SK-N-SH (cell line): ENCODE data around the gene ADCY1. TPM values are rescaled to one million over a fixed set of nuclear protein-coding genes. Genes with fewer than 3 reads are reported as not detected.

Experiments used
- CTCF ChIA-PET: fragments of 300-600, 350-600 bp; formaldehyde crosslinking; extraction: SDS; loops from one replicate; lab custom pipeline; 2021; lab: Yijun Ruan, JAX
- POLR2A ChIA-PET: fragments of 350-600 bp; sonication (Branson Sonifier 250); formaldehyde crosslinking; extraction: SDS; loops from one replicate; lab custom pipeline; 2020; ENCODE audit warnings: antibody characterized with exemption, inconsistent platforms; lab: Yijun Ruan, JAX
- DNase-seq: peaks from one replicate; pipeline ENCODE4 v3.0.0; 2012
- H2AFZ ChIP-seq: fragments of 200-600 bp; sonication (generic); 2 replicates; pipeline ENCODE4 v1.8.1; 2016; ENCODE audit warnings: antibody characterized with exemption, mild to moderate bottlenecking, low read depth
- H3F3A ChIP-seq: fragments of 200-600 bp; sonication (generic); replicated peaks from 2 replicates; pipeline ENCODE3; 2016; ENCODE audit warnings: antibody characterized with exemption, mild to moderate bottlenecking; ENCODE audit not compliant: insufficient read depth
- H3K27ac ChIP-seq, 2 experiments: fragments of 200-500 bp in 1 of 2; fragments of 200-600 bp in 1 of 2; sonication (Bioruptor generic) in 1 of 2; sonication (generic), shearing (Covaris generic) in 1 of 2; 2 replicates each; pipeline versions ENCODE4 v1.5.1 to v1.6.1; 2014 to 2016; ENCODE audit warnings: low read depth in 2 of 2, inconsistent platforms in 1 of 2, low read length in 1 of 2, mild to moderate bottlenecking in 1 of 2, mixed read lengths in 1 of 2
- H3K27me3 ChIP-seq: fragments of 200-600 bp; sonication (generic), shearing (Covaris generic); 2 replicates; pipeline ENCODE4 v1.6.1; 2016; ENCODE audit warnings: mixed run types; ENCODE audit not compliant: insufficient read depth
- H3K36me3 ChIP-seq, 2 experiments: fragments of 200-500 bp in 1 of 2; fragments of 200-600 bp in 1 of 2; sonication (Bioruptor generic) in 1 of 2; sonication (generic) in 1 of 2; replicated peaks in 1 of 2; 2 replicates each; pipeline versions ENCODE3 to v1.5.1; 2014 to 2016; ENCODE audit warnings: low read length in 1 of 2, mild to moderate bottlenecking in 1 of 2; ENCODE audit not compliant: insufficient read depth in 2 of 2, control insufficient read depth in 1 of 2
- H3K4me1 ChIP-seq, 2 experiments: fragments of 200-500 bp in 1 of 2; fragments of 200-600 bp in 1 of 2; sonication (Bioruptor generic) in 1 of 2; sonication (generic), shearing (Covaris generic) in 1 of 2; 2 replicates each; pipeline versions ENCODE4 v1.5.1 to v1.6.1; 2014 to 2016; ENCODE audit warnings: low read depth in 1 of 2, low read length in 1 of 2, mixed run types in 1 of 2; ENCODE audit not compliant: insufficient read depth in 2 of 2, control insufficient read depth in 1 of 2
- H3K4me2 ChIP-seq: fragments of 200-600 bp; sonication (generic), shearing (Covaris generic); 2 replicates; pipeline ENCODE4 v1.6.1; 2017; ENCODE audit warnings: mixed run types
- H3K4me3 ChIP-seq, 2 experiments: fragments of 200-500 bp in 1 of 2; fragments of 200-600 bp in 1 of 2; sonication (Bioruptor generic) in 1 of 2; sonication (generic), shearing (Covaris generic) in 1 of 2; 2 replicates each; pipeline versions ENCODE4 v1.5.1 to v1.8.1; 2014 to 2016; ENCODE audit warnings: low read depth in 2 of 2, inconsistent platforms in 1 of 2, low read length in 1 of 2, mild to moderate bottlenecking in 1 of 2, mixed read lengths in 1 of 2, moderate library complexity in 1 of 2
- H3K79me2 ChIP-seq: fragments of 200-600 bp; sonication (generic); 2 replicates; pipeline ENCODE4 v1.8.1; 2017; ENCODE audit warnings: mild to moderate bottlenecking; ENCODE audit not compliant: insufficient read depth
- H3K9ac ChIP-seq: fragments of 200-600 bp; sonication (generic); 2 replicates; pipeline ENCODE4 v1.6.1; 2017; ENCODE audit warnings: mixed run types
- H3K9me2 ChIP-seq: fragments of 200-600 bp; sonication (generic); 2 replicates; pipeline ENCODE4 v1.6.1; 2017; ENCODE audit warnings: mixed run types
- H3K9me3 ChIP-seq: fragments of 200-600 bp; sonication (generic); 2 replicates; pipeline ENCODE4 v1.6.1; 2017; ENCODE audit warnings: mixed run types, mild to moderate bottlenecking, moderate library complexity
- H4K20me1 ChIP-seq: fragments of 200-600 bp; sonication (generic); 2 replicates; pipeline ENCODE4 v1.6.1; 2017; ENCODE audit warnings: mild to moderate bottlenecking, mixed run types; ENCODE audit not compliant: insufficient read depth
- CHD2 ChIP-seq: fragments of 150-350 bp; IDR thresholded peaks from 2 replicates; pipeline ENCODE4 v1.6.1; 2018; ENCODE audit warnings: low read length; ENCODE audit not compliant: partially characterized antibody
- EP300 ChIP-seq, 2 experiments: IDR thresholded peaks; 2 replicates each; pipeline versions ENCODE4 v1.4.0 to v1.6.1; 2012; ENCODE audit warnings: borderline replicate concordance in 1 of 2, low read depth in 1 of 2, low read length in 1 of 2
- EZH2phosphoT487 ChIP-seq: fragments of 200-600 bp; sonication (generic); IDR thresholded peaks from 2 replicates; pipeline ENCODE4 v1.6.1; 2017; ENCODE audit warnings: low read depth, mixed run types, mild to moderate bottlenecking, antibody characterized with exemption, moderate library complexity, borderline replicate concordance
- FOXJ3 ChIP-seq: sonication (generic); formaldehyde crosslinking; IDR thresholded peaks from 2 replicates; pipeline ENCODE4 v1.5.1; 2020; ENCODE audit warnings: mild to moderate bottlenecking, missing genetic modification reagents
- GATA2 ChIP-seq: sonication (generic); formaldehyde crosslinking; IDR thresholded peaks from 2 replicates; pipeline ENCODE4 v1.5.0; 2020; ENCODE audit warnings: mild to moderate bottlenecking, missing genetic modification reagents
- IRF3 ChIP-seq: fragments of 150-350 bp; IDR thresholded peaks from 2 replicates; pipeline ENCODE4 v1.6.1; 2016; ENCODE audit warnings: mild to moderate bottlenecking, low read depth, low read length
- JUND ChIP-seq: IDR thresholded peaks from 2 replicates; pipeline ENCODE4 v1.4.0; 2012
- MAX ChIP-seq: IDR thresholded peaks from 2 replicates; pipeline ENCODE4 v1.4.0; 2012; ENCODE audit warnings: low read depth
- MEF2A ChIP-seq: IDR thresholded peaks from 2 replicates; pipeline ENCODE4 v1.4.0; 2012; ENCODE audit warnings: low read depth, borderline replicate concordance
- NFIC ChIP-seq: IDR thresholded peaks from 2 replicates; pipeline ENCODE4 v1.4.0; 2012; ENCODE audit warnings: borderline replicate concordance
- NRF1 ChIP-seq: IDR thresholded peaks from 2 replicates; pipeline ENCODE4 v1.6.1; 2012; ENCODE audit warnings: low read depth, mild to moderate bottlenecking, low read length
- PBX3 ChIP-seq: IDR thresholded peaks from 2 replicates; pipeline ENCODE4; 2012
- RAD21 ChIP-seq: IDR thresholded peaks from 2 replicates; pipeline ENCODE4 v1.6.1; 2012; ENCODE audit warnings: mild to moderate bottlenecking, low read length
- REST ChIP-seq: IDR thresholded peaks from 2 replicates; pipeline ENCODE4 v1.6.1; 2012; ENCODE audit warnings: mild to moderate bottlenecking, low read depth, low read length, moderate library complexity
- RXRA ChIP-seq: IDR thresholded peaks from 2 replicates; pipeline ENCODE4 v1.4.0; 2012; ENCODE audit warnings: low read depth, mild to moderate bottlenecking, borderline replicate concordance
- SIN3A ChIP-seq: IDR thresholded peaks from 2 replicates; pipeline ENCODE4 v1.6.1; 2012; ENCODE audit warnings: low read depth, mild to moderate bottlenecking, low read length, moderate library complexity, borderline replicate concordance
- TAF1 ChIP-seq: IDR thresholded peaks from 2 replicates; pipeline ENCODE4 v1.6.1; 2012; ENCODE audit warnings: low read depth, mild to moderate bottlenecking, low read length, moderate library complexity, borderline replicate concordance
- USF2 ChIP-seq: fragments of 150-350 bp; IDR thresholded peaks from 2 replicates; pipeline ENCODE4 v1.6.1; 2017; ENCODE audit warnings: antibody characterized with exemption, low read length, low read depth, borderline replicate concordance
- ZBTB33 ChIP-seq: IDR thresholded peaks from 2 replicates; pipeline ENCODE4 v1.4.0; 2012; ENCODE audit warnings: low read depth, borderline replicate concordance
- WGBS: methylation state at CpG from one replicate; pipeline ENCODE4 v1.1.6; 2017; ENCODE audit warnings: low lambda C conversion rate; 5-methylcytosine and 5-hydroxymethylcytosine counted together
- polyA plus RNA-seq, 3 experiments: library from polyadenylated mRNA; depleted of rRNA; stranded (reverse); fragments of >200 nt; gene quantifications; 2 replicates each; pipeline ENCODE4 v1.2.3, GENCODE V29; 2012

The ADCY1 gene
- polyA plus RNA-seq, 1 of the 3 experiments (the other 2 are of a cell fraction), result 0.16 TPM

GRCh38 chr7:45642044-45642443 is 67.9 kb downstream of the ADCY1 start:
- Histone ChIP-seq H3K4me3 (no peak overlapping the region), H3K9me3 (no peaks in the 10 kb centered on the region), H3K9me2 (no peaks in the 10 kb centered on the region; the same call in 1 of the 2 replicates), H3K9ac (no peak overlapping the region), H3K4me1 (peaks cover 0 to 32% of the 10 kb centered on the region in 2 experiments; a peak in 1 of 4 replicates), H2AFZ (no peak overlapping the region), H3K4me2 (no peak overlapping the region), H3K27ac (no peak overlapping the region), H4K20me1 (no peaks in the 10 kb centered on the region), H3F3A (no peaks in the 10 kb centered on the region), H3K27me3 (no peaks in the 10 kb centered on the region), H3K79me2 (no peaks in the 10 kb centered on the region), H3K36me3 (no peaks in the 10 kb centered on the region)
- ChIA-PET POLR2A (no interaction called here), CTCF (no interaction called here)
- WGBS, result 29% methylated on average over 1 of the region's 1 CpG
- no peak for DNase-seq
- TF ChIP-seq EP300 (IDR thresholded peaks at IDR 0.05; ENCODE audit: borderline replicate concordance in 1 of 2, low read depth in 1 of 2, low read length in 1 of 2) (no peak), TAF1 (no peak), NFIC (no peak), USF2 (no peak), JUND (no peak), MAX (no peak), RXRA (no peak), ZBTB33 (no peak), EZH2phosphoT487 (no peak), NRF1 (no peak), FOXJ3 (CRISPR knock-in tag) (no peak), CHD2 (no peak), REST (no peak), RAD21 (no peak), GATA2 (CRISPR knock-in tag) (no peak), MEF2A (no peak), IRF3 (no peak), SIN3A (no peak), PBX3 (no peak)
